Transverse colon (tissue), 4 donors: Measurements from ENCODE around the gene TXNDC11. TPM values are rescaled to one million over a fixed set of nuclear protein-coding genes. Genes with fewer than 3 reads are reported as not detected.

Experiments
- DNase-seq: peaks from one replicate; pipeline ENCODE4 v3.0.0-alpha.2; 2019
- H3K27ac ChIP-seq, 4 donors: fragments of 200-600 bp; sonication (generic); 2 replicates each; pipeline ENCODE4 v1.5.1; 2016 to 2018; ENCODE audit warnings: inconsistent platforms in 4 of 4
- H3K27me3 ChIP-seq: fragments of 200-600 bp; sonication (generic); 2 replicates; pipeline ENCODE4 v1.5.1; 2017; ENCODE audit warnings: inconsistent platforms
- H3K36me3 ChIP-seq, 4 donors: fragments of 200-600 bp; sonication (generic); 2 replicates each; pipeline ENCODE4 v1.5.1; 2017 to 2019; ENCODE audit warnings: inconsistent platforms in 4 of 4
- H3K4me1 ChIP-seq, 4 donors: fragments of 200-600 bp; sonication (generic); 2 replicates each; pipeline ENCODE4 v1.5.1; 2017 to 2020; ENCODE audit warnings: inconsistent platforms in 4 of 4
- H3K4me3 ChIP-seq, 4 donors: fragments of 200-600 bp; sonication (generic); 1 replicate in 1 of 4; 2 replicates in 3 of 4; pipeline versions ENCODE4 v1.5.1 to v1.6.1; 2017 to 2019; ENCODE audit warnings: inconsistent platforms in 4 of 4
- H3K9me3 ChIP-seq, 2 donors: fragments of 200-600 bp; sonication (generic); 2 replicates each; pipeline ENCODE4 v1.5.1; 2017 to 2019; ENCODE audit warnings: inconsistent platforms in 2 of 2
- CTCF ChIP-seq, 5 experiments: fragments of 200-600 bp in 3 of 5; fragments of 450-650 bp in 2 of 5; sonication (generic) in 3 of 5; IDR thresholded peaks; 1 replicate in 2 of 5; 2 replicates in 3 of 5; pipeline ENCODE4 v1.5.1; 2016 to 2017; ENCODE audit warnings: antibody characterized with exemption in 5 of 5, inconsistent platforms in 3 of 5, mild to moderate bottlenecking in 2 of 5, moderate library complexity in 1 of 5
- EP300 ChIP-seq: sonication (generic); formaldehyde crosslinking; IDR thresholded peaks from one replicate; pipeline ENCODE4 v1.6.1; 2017; ENCODE audit warnings: antibody characterized with exemption, low read depth
- POLR2A ChIP-seq: fragments of 450-650 bp; IDR thresholded peaks from one replicate; pipeline ENCODE4 v1.6.1; 2016; ENCODE audit warnings: antibody characterized with exemption, mild to moderate bottlenecking, moderate library complexity
- POLR2AphosphoS5 ChIP-seq, 3 donors: sonication (generic); formaldehyde crosslinking; IDR thresholded peaks; one replicate each; pipeline ENCODE4 v1.6.1; 2016; ENCODE audit warnings: antibody characterized with exemption in 3 of 3
- WGBS, 2 donors: methylation state at CpG; one replicate each; pipeline ENCODE4 v1.1.5; 2018; ENCODE audit warnings: low coverage in 1 of 2; 5-methylcytosine and 5-hydroxymethylcytosine counted together
- in situ Hi-C, 4 donors: fragments of 200-750 bp; cut with MboI; loops; one replicate each; pipeline versions ENCODE4 v1.15.0 to v1.15.1; 2017; ENCODE audit warnings: low sequenced_read_pairs in 3 of 4, low pct_ligation_motif_present in 1 of 4, low pct_unique_long_range_greater_than_20kb in 1 of 4
- intact Hi-C: fragments of 100-400 bp; cut with DNase I; formaldehyde crosslinking; loops from one replicate; pipeline ENCODE4 v1.15.1; 2023; ENCODE audit warnings: low total_unique reads
- total RNA-seq, 4 donors: library from RNA; depleted of rRNA; stranded (reverse); fragments of >200 nt; gene quantifications; one replicate each; pipeline ENCODE4 v1.1.0, GENCODE V29; 2016

Gene TXNDC11
- total RNA-seq, 4 donors from 2014 or later: 66.8 to 105 (median 71.1) TPM

GRCh38 chr16:11747949-11748403 is 5.3 kb upstream of the TXNDC11 start:
- 44 to 54% methylated on average over 7 of the region's 7 CpGs for WGBS, 2 donors
- H3K27me3 ChIP-seq: no peaks in the 10 kb centered on the region
- TF ChIP-seq POLR2A (no peak), CTCF (IDR thresholded peaks at IDR 0.05) (no peak), EP300 (no peak), POLR2AphosphoS5 (IDR thresholded peaks at IDR 0.05) (no peak)
- no peaks in the 10 kb centered on the region for H3K9me3 ChIP-seq
- DNase-seq: no peak
- H3K36me3 ChIP-seq: peaks cover 0 to 29% (median 11%) of the 10 kb centered on the region in 4 donors
- peak overlapping the region; percentile 64 to 85 (median 76) for H3K27ac ChIP-seq
- H3K4me1 ChIP-seq: peaks cover 0 to 41% (median 22%) of the 10 kb centered on the region in 4 donors
- in situ Hi-C loops: no loop called here
- intact Hi-C loops: no loop called here
- H3K4me3 ChIP-seq: peak overlapping the region in 1 of 4 donors; percentile 21

- H3K27ac ChIP-seq: peak overlapping the region; percentile 98 to 100 (median 98)
- no peak overlapping the region for H3K4me3 ChIP-seq
- WGBS, 2 donors: 65 to 81% methylated on average over 4 to 5 of the region's 5 CpGs
- peaks cover 11 to 59% (median 47%) of the 10 kb centered on the region in 4 donors for H3K4me1 ChIP-seq
- no peaks in the 10 kb centered on the region for H3K36me3 ChIP-seq
- no peaks in the 10 kb centered on the region for H3K27me3 ChIP-seq
- TF ChIP-seq EP300 (no peak), CTCF (IDR thresholded peaks at IDR 0.05) (no peak), POLR2AphosphoS5 (IDR thresholded peaks at IDR 0.05) (no peak), POLR2A (no peak)
- in situ Hi-C loops (no loop called here), intact Hi-C loops (no loop called here)
- no peak for DNase-seq
- no peaks in the 10 kb centered on the region for H3K9me3 ChIP-seq
Measured at GRCh38 chr16:11744075-11744470, 1.4 kb upstream of the TXNDC11 start.

- no peaks in the 10 kb centered on the region for H3K9me3 ChIP-seq
- H3K27me3 ChIP-seq: no peaks in the 10 kb centered on the region
- no peaks in the 10 kb centered on the region for H3K36me3 ChIP-seq
- WGBS, 2 donors: 34 to 41% methylated on average over 10 to 21 of the region's 21 CpGs
- TF ChIP-seq CTCF (IDR thresholded peaks at IDR 0.05): no peak
- TF ChIP-seq EP300: no peak
- TF ChIP-seq POLR2AphosphoS5 (IDR thresholded peaks at IDR 0.05): peak in 1 of 3 donors; percentile 26
- TF ChIP-seq POLR2A: no peak
- in situ Hi-C loops (no loop called here), intact Hi-C loops (loop anchor here (2.0 kb wide), 1 partner anchor 53 kb away; the partner anchor contains the start of gene ZC3H7A)
- H3K4me3 ChIP-seq: peak overlapping the region; percentile 12 to 86 (median 82)
- DNase-seq: peak; percentile 39
- peaks cover 11 to 61% (median 46%) of the 10 kb centered on the region in 4 donors for H3K4me1 ChIP-seq
- H3K27ac ChIP-seq: peak overlapping the region; percentile 98 to 100 (median 98)
Measured at GRCh38 chr16:11743308-11744074, 834 bp upstream of the TXNDC11 start.

- in situ Hi-C loops (no loop called here), intact Hi-C loops (loop anchor here (2.0 kb wide), 1 partner anchor 55 kb away; the partner anchor contains the start of gene ZC3H7A)
- WGBS, 2 donors: 0% methylated on average over 35 of the region's 37 CpGs; no CpG with 5 or more reads in 1 of the 2 donors
- Histone ChIP-seq H3K9me3 (no peaks in the 10 kb centered on the region), H3K27ac (peak overlapping the region; percentile 98 to 100 (median 98)), H3K4me1 (peaks cover 11 to 58% (median 48%) of the 10 kb centered on the region in 4 donors), H3K36me3 (no peaks in the 10 kb centered on the region), H3K27me3 (no peaks in the 10 kb centered on the region), H3K4me3 (peak overlapping the region; percentile 80 to 86 (median 82))
- peak in 3 of 5 experiments; percentile 9 to 40 (median 25) for TF ChIP-seq CTCF (IDR thresholded peaks at IDR 0.05)
- TF ChIP-seq EP300: no peak
- peak in 1 of 3 donors; percentile 6 for TF ChIP-seq POLR2AphosphoS5 (IDR thresholded peaks at IDR 0.05)
- no peak for TF ChIP-seq POLR2A
- peak; percentile 67 for DNase-seq
Measured at GRCh38 chr16:11742093-11742535, 543 bp downstream of the TXNDC11 start.
